Left lung (tissue), 14 donors: ENCODE measurements around the gene MCCC1. TPM values are rescaled to one million over a fixed set of nuclear protein-coding genes. Genes with fewer than 3 reads are reported as not detected.
A peak's percentile ranks its signal among the peaks of the same experiment; 100 is the strongest.

Source experiments
- ATAC-seq: fragments of 200-7000 bp; cut with Tn5 transposase; one replicate; pipeline ENCODE4 v1.9.1; 2020; ENCODE audit warnings: moderate library complexity
- DNase-seq, 4 donors: peaks; one replicate each; pipeline ENCODE4 v3.0.0-alpha.2; 2013 to 2020
- H3K27ac ChIP-seq, 2 donors: fragments of 200-600 bp; sonication (generic) in 1 of 2; one replicate each; pipeline versions ENCODE4 v1.5.0 to v1.8.0; 2020 to 2021
- H3K27me3 ChIP-seq, 2 donors: fragments of 200-600 bp; sonication (generic) in 1 of 2; one replicate each; pipeline versions ENCODE4 v1.5.0 to v1.8.0; 2020 to 2021
- H3K36me3 ChIP-seq, 2 donors: fragments of 200-600 bp; sonication (generic) in 1 of 2; one replicate each; pipeline versions ENCODE4 v1.5.0 to v1.8.0; 2020 to 2021
- H3K4me1 ChIP-seq, 2 donors: fragments of 200-600 bp; one replicate each; pipeline ENCODE4 v1.8.0; 2021
- H3K4me3 ChIP-seq, 2 donors: fragments of 200-600 bp; sonication (generic) in 1 of 2; one replicate each; pipeline versions ENCODE4 v1.5.0 to v1.8.0; 2020 to 2021; ENCODE audit warnings: mild to moderate bottlenecking in 1 of 2
- H3K9me3 ChIP-seq, 2 donors: fragments of 200-600 bp; sonication (generic) in 1 of 2; one replicate each; pipeline versions ENCODE4 v1.5.0 to v1.8.0; 2020 to 2021
- intact Hi-C, 2 donors: fragments of 100-400 bp; cut with DNase I; formaldehyde crosslinking; loops; one replicate each; pipeline versions ENCODE4 v1.11.2 to v1.14.2; 2022
- long read RNA-seq, 12 donors: library from polyadenylated mRNA in 2 of 12; unstranded in 2 of 12; transcript quantifications; one replicate each; pipeline ENCODE4 v2.0.0 and lab custom pipeline, GENCODE V29; 2019 to 2026
- polyA plus RNA-seq, 6 donors: library from polyadenylated mRNA; unstranded; fragments of 120-200 nt; gene quantifications; one replicate each; pipeline ENCODE4 v1.2.1, GENCODE V29; 2013; ENCODE audit not compliant: insufficient read length in 6 of 6
- total RNA-seq, 2 donors: library from RNA; stranded (reverse); fragmentation: NEBNext Ultra II Directional; extraction: Animal tissue kit (Norgen Biotek cat#: 25700); gene quantifications; one replicate each; pipeline ENCODE4 v1.2.1, GENCODE V29; 2021
- TF ChIP-seq, protein P1 (sequence below), 2 donors: fragments of 200-600 bp; sonication (generic) in 1 of 2; IDR thresholded peaks; one replicate each; pipeline versions ENCODE4 v1.5.0 to v1.8.0; 2021; ENCODE audit warnings: antibody characterized with exemption in 2 of 2
- donor health status: DM: no; HTN: yes; CAD: no.
- donor health status: DM: no; HTN: no; CAD: no.

The MCCC1 gene
- 10 to 100 TPM; 45.4 to 61.8 TPM for total RNA-seq
- 10 to 100 TPM; 47.0 to 54.7 (median 51.1) TPM for polyA plus RNA-seq
- long read RNA-seq, donor 1, transcript MCCC1-201 (19 exons, 2,545 nt), result major isoform, 6 of 17 reads
- long read RNA-seq, donor 1, partial matches to known transcripts, result 8 of 17 reads
- long read RNA-seq, donor 1, other reads (novel, unspliced or antisense), result 0 of 17 reads
- long read RNA-seq, donor 2, partial matches to known transcripts, result 0 of 4 reads
- long read RNA-seq, donor 2, other reads (novel, unspliced or antisense), result 0 of 4 reads
- long read RNA-seq, donor 3, transcript MCCC1-201 (19 exons, 2,545 nt), result major isoform, 5 of 7 reads
- long read RNA-seq, donor 3, partial matches to known transcripts, result 0 of 7 reads
- long read RNA-seq, donor 3, other reads (novel, unspliced or antisense), result 0 of 7 reads
- long read RNA-seq, donor 4, transcript MCCC1-201 (19 exons, 2,545 nt), result major isoform, 9 of 15 reads
- long read RNA-seq, donor 4, partial matches to known transcripts, result 3 of 15 reads
- long read RNA-seq, donor 4, other reads (novel, unspliced or antisense), result 3 of 15 reads
- long read RNA-seq, donor 5, partial matches to known transcripts, result 5 of 8 reads
- long read RNA-seq, donor 5, other reads (novel, unspliced or antisense), result 0 of 8 reads
- long read RNA-seq, donor 6, transcript MCCC1-201 (19 exons, 2,545 nt), result major isoform, 5 of 5 reads
- long read RNA-seq, donor 6, partial matches to known transcripts, result 0 of 5 reads
- long read RNA-seq, donor 6, other reads (novel, unspliced or antisense), result 0 of 5 reads
- long read RNA-seq, donor 7, partial matches to known transcripts, result 0 of 2 reads
- long read RNA-seq, donor 7, other reads (novel, unspliced or antisense), result 0 of 2 reads
- long read RNA-seq, donor 8, partial matches to known transcripts, result 0 of 2 reads
- long read RNA-seq, donor 8, other reads (novel, unspliced or antisense), result 0 of 2 reads
- long read RNA-seq, donor 9, result 0 reads
- long read RNA-seq, donor 10, transcript MCCC1-201 (19 exons, 2,545 nt), result major isoform, 6 of 14 reads
- long read RNA-seq, donor 10, partial matches to known transcripts, result 1 of 14 reads
- long read RNA-seq, donor 10, other reads (novel, unspliced or antisense), result 5 of 14 reads
- long read RNA-seq, donor 11, transcript MCCC1-201 (19 exons, 2,545 nt), result major isoform, 7 of 9 reads
- long read RNA-seq, donor 11, partial matches to known transcripts, result 0 of 9 reads
- long read RNA-seq, donor 11, other reads (novel, unspliced or antisense), result 0 of 9 reads
- long read RNA-seq, donor 12, partial matches to known transcripts, result 0 of 3 reads
- long read RNA-seq, donor 12, other reads (novel, unspliced or antisense), result 0 of 3 reads

DNA sequence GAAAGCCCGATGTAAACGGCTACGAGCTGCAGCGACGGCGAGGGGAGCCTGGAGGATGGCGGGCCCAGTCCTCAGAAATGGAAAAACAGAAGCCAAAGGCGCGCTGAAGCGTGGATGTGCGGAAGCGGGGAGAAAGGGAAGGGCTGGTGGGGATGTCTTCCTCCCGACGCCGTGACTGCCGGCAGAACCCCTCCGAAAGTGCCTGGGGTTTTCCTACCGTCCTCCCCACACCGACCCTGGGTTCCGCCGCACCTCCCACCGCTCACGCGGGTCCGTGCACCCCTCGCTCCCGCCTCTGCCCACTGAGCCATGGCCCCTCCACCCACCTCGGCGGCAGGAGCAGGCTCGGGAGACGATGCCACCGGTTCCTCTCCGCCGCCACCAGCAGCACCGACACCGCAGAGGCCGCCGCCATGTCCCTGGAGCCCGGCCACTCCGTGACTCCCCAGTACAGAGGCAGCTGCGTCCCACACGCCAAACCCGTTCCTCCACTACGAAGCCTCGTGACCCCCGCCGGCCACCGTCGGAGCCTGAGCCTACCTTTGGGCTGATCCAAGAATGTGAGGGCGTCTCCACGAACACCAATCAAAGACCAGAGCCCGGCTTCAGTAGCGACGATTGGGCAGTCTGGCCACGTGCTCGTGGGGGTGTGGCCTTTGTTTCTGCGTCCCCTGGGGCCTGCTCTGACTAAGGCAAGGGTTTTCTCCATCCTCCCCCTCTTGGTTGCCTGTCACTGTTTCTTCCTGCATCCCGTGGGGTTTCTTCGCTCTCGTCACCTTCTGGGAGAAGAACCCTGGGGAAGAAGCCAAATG lies at the start of gene MCCC1:
MCCC1 (minus strand) TSS at position 471 of the 812 bp plus-strand sequence; CDS start at position 415, 56 bp downstream.
- no peaks in the 10 kb centered on the region for H3K27me3 ChIP-seq
- peak within 1 kb of the TSS; percentile 87 to 91 for H3K27ac ChIP-seq
- H3K4me1 ChIP-seq, result peaks cover 0 to 22% of the 10 kb centered on the region in 2 donors
- TF ChIP-seq, protein P1, sequence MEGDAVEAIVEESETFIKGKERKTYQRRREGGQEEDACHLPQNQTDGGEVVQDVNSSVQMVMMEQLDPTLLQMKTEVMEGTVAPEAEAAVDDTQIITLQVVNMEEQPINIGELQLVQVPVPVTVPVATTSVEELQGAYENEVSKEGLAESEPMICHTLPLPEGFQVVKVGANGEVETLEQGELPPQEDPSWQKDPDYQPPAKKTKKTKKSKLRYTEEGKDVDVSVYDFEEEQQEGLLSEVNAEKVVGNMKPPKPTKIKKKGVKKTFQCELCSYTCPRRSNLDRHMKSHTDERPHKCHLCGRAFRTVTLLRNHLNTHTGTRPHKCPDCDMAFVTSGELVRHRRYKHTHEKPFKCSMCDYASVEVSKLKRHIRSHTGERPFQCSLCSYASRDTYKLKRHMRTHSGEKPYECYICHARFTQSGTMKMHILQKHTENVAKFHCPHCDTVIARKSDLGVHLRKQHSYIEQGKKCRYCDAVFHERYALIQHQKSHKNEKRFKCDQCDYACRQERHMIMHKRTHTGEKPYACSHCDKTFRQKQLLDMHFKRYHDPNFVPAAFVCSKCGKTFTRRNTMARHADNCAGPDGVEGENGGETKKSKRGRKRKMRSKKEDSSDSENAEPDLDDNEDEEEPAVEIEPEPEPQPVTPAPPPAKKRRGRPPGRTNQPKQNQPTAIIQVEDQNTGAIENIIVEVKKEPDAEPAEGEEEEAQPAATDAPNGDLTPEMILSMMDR (IDR thresholded peaks at IDR 0.05), result no peak
- H3K36me3 ChIP-seq, result no peaks in the 10 kb centered on the region
- peak; percentile 97 for ATAC-seq
- peak; percentile 93 to 98 (median 98) for DNase-seq
- intact Hi-C loops, result no loop called here
- H3K4me3 ChIP-seq, result peak within 1 kb of the TSS; percentile 78 to 80
- no peaks in the 10 kb centered on the region for H3K9me3 ChIP-seq

DNA sequence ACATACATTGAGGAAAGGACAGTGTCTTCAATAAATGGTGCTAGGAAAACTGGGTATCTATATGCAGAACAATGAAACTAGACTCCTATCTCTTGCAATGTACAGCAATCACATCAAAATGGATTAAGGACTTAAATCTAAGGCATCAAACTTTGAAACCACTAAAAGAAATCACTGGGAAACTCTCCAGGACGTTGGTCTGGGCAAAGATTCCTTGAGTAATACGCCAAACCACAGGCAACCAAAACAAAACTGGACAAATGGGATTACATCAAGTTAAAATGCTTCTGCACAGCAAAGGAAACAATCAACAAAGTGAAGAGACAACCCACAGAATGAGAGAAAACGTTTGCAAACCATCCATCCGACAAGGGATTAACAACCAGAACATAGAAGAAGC lies 48.8 kb upstream of the MCCC1 start:
- intact Hi-C loops, result no loop called here
- Histone ChIP-seq H3K9me3 (no peaks in the 10 kb centered on the region), H3K27ac (no peak overlapping the region), H3K36me3 (no peaks in the 10 kb centered on the region), H3K27me3 (peaks cover 0 to 5% of the 10 kb centered on the region in 2 donors), H3K4me3 (no peak overlapping the region), H3K4me1 (no peaks in the 10 kb centered on the region)
- TF ChIP-seq, protein P1 (IDR thresholded peaks at IDR 0.05), result no peak
- DNase-seq (no peak), ATAC-seq (no peak)

DNA sequence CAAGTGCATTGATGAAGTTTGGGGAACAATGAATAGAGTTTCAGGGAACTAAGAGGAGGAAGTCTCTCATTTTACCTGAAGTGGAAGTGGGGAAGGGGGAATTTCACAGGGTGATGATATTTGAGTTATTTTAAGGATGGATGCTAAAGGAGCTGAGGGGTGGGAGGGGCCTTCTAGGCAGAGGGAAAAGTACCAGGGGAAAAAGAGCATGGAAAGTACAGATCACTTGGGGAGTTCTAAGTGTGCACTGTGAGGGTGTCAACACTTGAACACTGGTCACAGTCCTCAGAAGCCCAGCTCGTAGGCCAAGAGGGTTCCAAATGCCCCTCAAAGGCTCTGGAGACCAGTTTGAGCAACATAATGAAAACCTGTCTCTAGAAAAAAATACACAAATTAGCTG lies 45.1 kb upstream of the MCCC1 start:
- peak; percentile 79 for ATAC-seq
- no peaks in the 10 kb centered on the region for H3K9me3 ChIP-seq
- DNase-seq, result no peak

DNA sequence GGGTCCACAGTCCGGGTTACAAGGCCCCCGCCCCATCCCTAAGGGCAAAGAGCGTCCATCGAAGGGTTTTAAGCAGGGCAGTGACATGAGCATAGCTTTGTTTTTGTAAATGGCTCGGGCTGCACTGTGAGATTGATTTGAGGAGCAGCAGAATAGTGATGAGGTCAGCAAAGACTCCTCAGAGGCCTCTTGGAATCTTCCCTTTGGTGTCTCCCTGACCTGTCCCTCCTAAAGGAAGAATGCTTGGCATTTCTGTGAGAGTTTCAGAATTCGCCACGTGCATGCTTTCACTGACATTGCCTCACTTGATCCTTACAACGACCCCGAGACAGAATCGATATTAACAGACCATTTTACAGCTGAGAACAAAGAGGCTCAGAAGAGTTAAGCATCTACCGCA lies 42.9 kb upstream of the MCCC1 start:
- H3K27ac ChIP-seq, result no peak overlapping the region
- ATAC-seq (no peak), DNase-seq (no peak)
- H3K4me1 ChIP-seq, result no peaks in the 10 kb centered on the region
- H3K36me3 ChIP-seq, result no peaks in the 10 kb centered on the region
- H3K9me3 ChIP-seq, result no peaks in the 10 kb centered on the region
- H3K4me3 ChIP-seq, result no peak overlapping the region
- TF ChIP-seq, protein P1 (IDR thresholded peaks at IDR 0.05), result no peak
- intact Hi-C loops, result no loop called here
- H3K27me3 ChIP-seq, result no peaks in the 10 kb centered on the region

More for the DNA sequence above, 45.1 kb upstream of the MCCC1 start:
- Histone ChIP-seq H3K4me1 (no peaks in the 10 kb centered on the region), H3K4me3 (no peak overlapping the region), H3K36me3 (no peaks in the 10 kb centered on the region), H3K27me3 (peaks cover 0 to 5% of the 10 kb centered on the region in 2 donors), H3K27ac (no peak overlapping the region)
- intact Hi-C loops, result no loop called here
- TF ChIP-seq, protein P1 (IDR thresholded peaks at IDR 0.05), result no peak
